HCT116 (cell line): ENCODE data around the gene SNRNP40.

Source experiments
- ATF3 ChIP-seq: IDR thresholded peaks from 2 replicates; pipeline ENCODE4 v1.6.1; 2012
- CBX3 ChIP-seq: IDR thresholded peaks from 2 replicates; pipeline ENCODE4 v1.6.1; 2012; ENCODE audit warnings: low read depth
- CTCF ChIP-seq, 3 experiments: fragments of 200-600 bp in 1 of 3; sonication (generic) in 1 of 3; IDR thresholded peaks in 2 of 3; conservative IDR thresholded peaks in 1 of 3; 2 replicates each; pipeline ENCODE4 v1.5.1; 2012 to 2017; ENCODE audit warnings: low read depth in 2 of 3, low read length in 2 of 3, antibody characterized with exemption in 1 of 3, borderline replicate concordance in 1 of 3, control low read depth in 1 of 3, mild to moderate bottlenecking in 1 of 3, mixed read lengths in 1 of 3, mixed run types in 1 of 3, moderate library complexity in 1 of 3; ENCODE audit not compliant: insufficient read depth in 1 of 3
- EGR1 ChIP-seq: IDR thresholded peaks from 2 replicates; pipeline ENCODE4 v1.6.1; 2012; ENCODE audit warnings: low read depth
- EZH2 ChIP-seq: fragments of 200-600 bp; sonication (generic); IDR thresholded peaks from 2 replicates; pipeline ENCODE4 v1.6.1; 2017; ENCODE audit warnings: antibody characterized with exemption, mixed run types
- JUND ChIP-seq: IDR thresholded peaks from 2 replicates; pipeline ENCODE4 v1.6.1; 2012
- POLR2AphosphoS5 ChIP-seq: IDR thresholded peaks from 2 replicates; pipeline ENCODE4 v1.6.1; 2011; ENCODE audit warnings: mild to moderate bottlenecking, low read depth, low read length, moderate library complexity
- RAD21 ChIP-seq: IDR thresholded peaks from 2 replicates; pipeline ENCODE4 v1.6.1; 2012; ENCODE audit warnings: low read depth, mild to moderate bottlenecking

- TF ChIP-seq RAD21 = no peak
- TF ChIP-seq EGR1 = no peak
- TF ChIP-seq CTCF (IDR thresholded peaks at IDR 0.05 in 2 of 3, conservative IDR thresholded peaks at IDR 0.05 in 1 of 3; ENCODE audit: borderline replicate concordance in 1 of 3, insufficient read depth in 1 of 3, low read depth in 2 of 3, low read length in 2 of 3) = no peak
- TF ChIP-seq JUND = no peak
- TF ChIP-seq CBX3 = no peak
- TF ChIP-seq EZH2 = no peak
- TF ChIP-seq ATF3 = no peak
- no peak for TF ChIP-seq POLR2AphosphoS5
These were observed 81.5 kb downstream of the SNRNP40 start for GRCh38 chr1:31215065-31215570.
